GM12891 (cell line): ENCODE measurements around the gene AIF1L.

Experiments
- POLR2A ChIP-seq: IDR thresholded peaks from 2 replicates; pipeline ENCODE4 v1.6.1; 2011; ENCODE audit warnings: low read depth, low read length, control low read depth
- SPI1 ChIP-seq: IDR thresholded peaks from 2 replicates; pipeline ENCODE4 v1.6.1; 2011; ENCODE audit warnings: low read depth, low read length, control low read depth

DNA sequence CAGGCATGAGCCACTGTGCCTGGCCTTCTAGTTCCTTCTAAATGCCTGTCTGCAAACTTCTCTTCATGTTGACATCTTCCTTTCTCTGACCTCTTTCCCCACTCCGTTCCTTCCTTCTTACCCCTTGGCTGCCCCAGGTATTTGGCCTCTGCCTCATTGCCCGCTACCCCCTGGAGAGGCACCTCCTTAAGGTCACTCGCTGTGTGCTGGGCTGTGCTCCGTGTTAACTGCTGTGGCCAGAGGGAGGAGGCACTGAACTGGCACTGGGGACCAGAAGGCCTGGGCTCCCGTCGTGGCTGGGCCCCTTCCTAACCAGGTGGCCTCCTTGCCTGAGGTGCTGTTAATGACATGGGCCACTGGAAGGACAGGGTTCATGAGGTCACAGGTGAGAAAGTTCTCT, 48.0 kb upstream of the AIF1L start:
- TF ChIP-seq SPI1 (no peak), POLR2A (no peak)
